H1 (cell line): Measurements from ENCODE around the gene GDPD5.

Experiments used
- CHD7 ChIP-seq: fragments of 300-600 bp; sonication (generic); IDR thresholded peaks from 2 replicates; pipeline ENCODE4 v1.7.1; 2012; ENCODE audit warnings: low read length, moderate library complexity, mild to moderate bottlenecking, inconsistent platforms; ENCODE audit not compliant: insufficient replicate concordance
- CTCF ChIP-seq, 3 experiments: IDR thresholded peaks; 1 replicate in 2 of 3; 2 replicates in 1 of 3; pipeline versions ENCODE4 v1.5.1 to v1.6.1; 2011; ENCODE audit warnings: low read length in 3 of 3, mild to moderate bottlenecking in 3 of 3, inconsistent platforms in 2 of 3, low read depth in 1 of 3, moderate library complexity in 1 of 3; ENCODE audit not compliant: insufficient read depth in 1 of 3; ENCODE audit errors: control extremely low read depth in 1 of 3
- EP300 ChIP-seq, 2 experiments: IDR thresholded peaks; 1 replicate in 1 of 2; 2 replicates in 1 of 2; pipeline ENCODE4 v1.6.1; 2011 to 2012; ENCODE audit warnings: low read depth in 2 of 2, low read length in 2 of 2, mild to moderate bottlenecking in 2 of 2, borderline replicate concordance in 1 of 2, inconsistent platforms in 1 of 2, moderate library complexity in 1 of 2
- EZH2 ChIP-seq: fragments of 200-600 bp; sonication (generic); IDR thresholded peaks from 2 replicates; pipeline ENCODE4 v1.7.1; 2012; ENCODE audit warnings: low read depth, mild to moderate bottlenecking, moderate library complexity, low read length, inconsistent platforms; ENCODE audit not compliant: severe bottlenecking
- KDM5A ChIP-seq: fragments of 200-600 bp; IDR thresholded peaks from 2 replicates; pipeline ENCODE4 v1.7.1; 2012; ENCODE audit warnings: mild to moderate bottlenecking, low read length, inconsistent platforms, mixed read lengths
- POLR2A ChIP-seq, 2 experiments: IDR thresholded peaks; 1 replicate in 1 of 2; 2 replicates in 1 of 2; pipeline ENCODE4 v1.6.1; 2011; ENCODE audit warnings: low read depth in 2 of 2, low read length in 2 of 2, mild to moderate bottlenecking in 2 of 2; ENCODE audit errors: control extremely low read depth in 1 of 2
- RAD21 ChIP-seq, 2 experiments: IDR thresholded peaks in 1 of 2; conservative IDR thresholded peaks in 1 of 2; 2 replicates each; pipeline ENCODE4 v1.6.1; 2011; ENCODE audit warnings: low read depth in 2 of 2, low read length in 2 of 2, improper control_type of control experiment in 1 of 2, inconsistent platforms in 1 of 2, mild to moderate bottlenecking in 1 of 2, moderate library complexity in 1 of 2
- RFX5 ChIP-seq: IDR thresholded peaks from 2 replicates; pipeline ENCODE4 v1.6.1; 2011; ENCODE audit warnings: low read depth, low read length, improper control_type of control experiment, borderline replicate concordance
- RXRA ChIP-seq: IDR thresholded peaks from 2 replicates; pipeline ENCODE4 v1.6.1; 2011; ENCODE audit warnings: low read depth, mild to moderate bottlenecking, low read length, moderate library complexity; ENCODE audit not compliant: insufficient read depth
- SRF ChIP-seq: IDR thresholded peaks from 2 replicates; pipeline ENCODE4 v1.6.1; 2011; ENCODE audit warnings: mild to moderate bottlenecking, low read depth, low read length, moderate library complexity
- TAF1 ChIP-seq: IDR thresholded peaks from 2 replicates; pipeline ENCODE4 v1.6.1; 2011; ENCODE audit warnings: mild to moderate bottlenecking, low read depth, low read length

GRCh38 chr11:75520688-75521087 is 5.1 kb downstream of the GDPD5 start:
- TF ChIP-seq POLR2A (IDR thresholded peaks at IDR 0.05; ENCODE audit: control extremely low read depth in 1 of 2, low read depth in 2 of 2, low read length in 2 of 2) (no peak), TAF1 (no peak), CTCF (IDR thresholded peaks at IDR 0.05; ENCODE audit: control extremely low read depth in 1 of 3, insufficient read depth in 1 of 3, low read depth in 1 of 3, low read length in 3 of 3) (no peak), SRF (no peak), CHD7 (no peak), RFX5 (no peak), KDM5A (no peak), EZH2 (no peak), EP300 (IDR thresholded peaks at IDR 0.05; ENCODE audit: borderline replicate concordance in 1 of 2, low read depth in 2 of 2, low read length in 2 of 2) (no peak), RAD21 (IDR thresholded peaks at IDR 0.05 in 1 of 2, conservative IDR thresholded peaks at IDR 0.05 in 1 of 2; ENCODE audit: low read depth in 2 of 2, low read length in 2 of 2) (no peak), RXRA (no peak)
